Mesodermal cell (in vitro differentiated cells): ENCODE data around the gene TSPAN5.

Experiments used
- H3K27ac ChIP-seq: 2 replicates; pipeline ENCODE4 v1.7.0; 2013; ENCODE audit warnings: mild to moderate bottlenecking, low read depth, low read length, moderate library complexity; ENCODE audit not compliant: severe bottlenecking
- H3K36me3 ChIP-seq: 2 replicates; pipeline ENCODE4 v1.7.1; 2013; ENCODE audit warnings: mild to moderate bottlenecking, low read length, moderate library complexity; ENCODE audit not compliant: control insufficient read depth, insufficient read depth
- H3K4me1 ChIP-seq: one replicate; pipeline ENCODE4 v1.7.1; 2013; ENCODE audit warnings: mild to moderate bottlenecking, low read length; ENCODE audit not compliant: insufficient read depth, control insufficient read depth, poor library complexity, severe bottlenecking
- H3K4me3 ChIP-seq: 2 replicates; pipeline ENCODE4 v1.7.0; 2013; ENCODE audit warnings: low read length, control low read depth, mild to moderate bottlenecking; ENCODE audit not compliant: insufficient read depth, poor library complexity, severe bottlenecking; ENCODE audit errors: extremely low read depth
- H3K9me3 ChIP-seq: 2 replicates; pipeline ENCODE4 v1.7.1; 2013; ENCODE audit warnings: mild to moderate bottlenecking, low read length, moderate library complexity; ENCODE audit not compliant: control insufficient read depth
- WGBS, 2 experiments: methylation state at CpG; one replicate each; pipeline ENCODE4 v1.1.5; 2013; ENCODE audit warnings: missing lambda C conversion rate in 2 of 2; ENCODE audit not compliant: insufficient coverage in 2 of 2; 5-methylcytosine and 5-hydroxymethylcytosine counted together

The TSPAN5 gene

DNA sequence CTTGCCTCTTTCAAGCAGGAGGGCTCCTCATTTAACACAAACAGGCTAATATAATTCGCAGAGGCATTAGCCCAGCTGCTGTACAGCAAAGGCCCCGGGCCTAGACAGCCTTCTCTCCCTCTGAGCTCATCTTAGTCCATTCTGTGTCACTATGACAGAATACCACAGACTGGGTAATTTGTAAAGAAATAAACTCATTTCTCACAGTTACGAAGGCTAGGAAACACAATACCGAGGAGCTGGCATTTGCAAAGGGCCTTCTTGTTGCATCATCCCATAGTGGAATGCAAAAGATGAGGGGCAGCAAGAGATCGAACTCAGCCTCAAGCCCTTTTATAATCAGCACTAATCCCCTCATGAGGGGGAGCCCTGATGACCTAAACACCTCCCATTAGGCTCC lies 48.5 kb downstream of the TSPAN5 start:
- WGBS, 2 experiments: 89 to 100% methylated on average over 2 to 3 of the region's 5 CpGs
- Histone ChIP-seq H3K9me3 (no peaks in the 10 kb centered on the region), H3K4me1 (peaks cover 71% of the 10 kb centered on the region), H3K36me3 (peaks cover 5% of the 10 kb centered on the region), H3K27ac (peak overlapping the region; percentile 73), H3K4me3 (no peak overlapping the region)

- no peak overlapping the region for H3K27ac ChIP-seq
Measured at GRCh38 chr4:98608356-98608755, 50.1 kb downstream of the TSPAN5 start.

DNA sequence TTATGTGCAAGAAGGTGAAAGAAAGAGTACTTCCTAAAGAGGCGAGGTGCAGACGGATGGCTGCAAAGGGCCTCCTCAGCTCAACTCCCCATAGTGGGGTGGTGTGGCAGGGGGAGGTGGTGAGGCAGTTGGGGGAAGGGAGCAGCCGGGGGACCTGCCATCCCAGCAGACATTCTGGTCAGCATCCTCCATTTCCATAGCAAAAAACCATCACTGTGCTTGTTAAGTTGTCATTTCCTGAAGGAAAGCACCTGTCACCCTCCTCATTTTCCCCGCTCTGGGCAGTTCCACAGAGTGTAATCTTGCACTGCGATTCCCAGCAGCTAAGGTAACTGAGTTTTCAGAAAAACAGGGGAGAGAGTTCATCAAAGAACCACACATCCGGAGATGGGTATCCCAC lies 51.5 kb downstream of the TSPAN5 start:
- H3K4me1 ChIP-seq: peaks cover 57% of the 10 kb centered on the region

More at GRCh38 chr4:98608356-98608755, 50.1 kb downstream of the TSPAN5 start:
- Histone ChIP-seq H3K4me1 (peaks cover 69% of the 10 kb centered on the region), H3K4me3 (no peak overlapping the region), H3K9me3 (no peaks in the 10 kb centered on the region), H3K36me3 (peaks cover 5% of the 10 kb centered on the region)
- 90% methylated on average over 1 of the region's 5 CpGs; no CpG with 5 or more reads in 1 of the 2 experiments for WGBS, 2 experiments

DNA sequence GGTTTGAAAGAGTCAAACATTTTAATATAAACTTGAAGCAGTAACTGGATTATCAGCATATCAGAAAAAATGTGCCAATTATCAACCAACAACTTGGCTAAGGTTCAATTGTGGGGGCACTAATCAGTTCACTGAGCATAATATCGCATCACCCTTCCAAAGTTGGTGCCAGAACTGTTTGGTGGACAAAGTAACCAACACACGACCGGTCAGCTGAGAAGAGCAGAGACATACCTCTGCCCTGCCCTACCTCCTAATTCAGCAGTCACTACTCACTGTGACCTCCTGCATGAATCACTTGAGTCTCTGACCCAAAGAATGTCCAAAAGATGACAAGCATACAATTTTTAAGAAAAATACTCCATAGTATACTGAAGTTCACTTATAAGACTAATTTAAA lies 53.2 kb downstream of the TSPAN5 start:
- WGBS, 2 experiments: 94 to 100% methylated on average over 3 of the region's 3 CpGs
- peaks cover 49% of the 10 kb centered on the region for H3K4me1 ChIP-seq
- peaks cover 16% of the 10 kb centered on the region for H3K36me3 ChIP-seq
- peaks cover 5% of the 10 kb centered on the region for H3K9me3 ChIP-seq
- H3K27ac ChIP-seq: no peak overlapping the region
- no peak overlapping the region for H3K4me3 ChIP-seq

More for the DNA sequence above, 51.5 kb downstream of the TSPAN5 start:
- Histone ChIP-seq H3K36me3 (peaks cover 5% of the 10 kb centered on the region), H3K4me3 (no peak overlapping the region), H3K27ac (no peak overlapping the region), H3K9me3 (no peaks in the 10 kb centered on the region)
- WGBS, 2 experiments: 81 to 100% methylated on average over 2 to 4 of the region's 6 CpGs

DNA sequence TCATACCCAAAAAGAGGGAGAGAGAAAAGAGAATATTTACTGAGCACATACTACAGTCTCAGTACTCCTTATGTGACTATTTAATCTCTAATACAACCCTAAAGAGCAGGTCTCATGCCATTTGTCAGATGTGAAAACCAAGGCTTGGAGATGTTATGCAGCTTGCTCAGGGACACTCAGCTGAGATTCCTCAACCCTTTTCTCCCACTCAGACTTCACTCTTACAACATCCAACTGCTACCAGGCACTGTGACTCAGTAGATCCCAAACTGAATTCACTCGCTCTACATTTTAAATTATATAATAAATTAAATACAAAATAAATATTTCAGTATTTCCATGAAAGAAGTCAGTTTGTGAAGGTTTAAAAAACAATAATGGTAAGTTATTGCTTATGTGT lies 53.7 kb downstream of the TSPAN5 start:
- peaks cover 44% of the 10 kb centered on the region for H3K4me1 ChIP-seq
- no peak overlapping the region for H3K27ac ChIP-seq
- no peak overlapping the region for H3K4me3 ChIP-seq
- peaks cover 21% of the 10 kb centered on the region for H3K36me3 ChIP-seq
- no CpG with 5 or more reads among the region's 1 CpG for WGBS, 2 experiments
- H3K9me3 ChIP-seq: peaks cover 10% of the 10 kb centered on the region

- WGBS, 2 experiments: 77 to 85% methylated on average over 7 of the region's 10 CpGs
- Histone ChIP-seq H3K36me3 (peaks cover 22% of the 10 kb centered on the region), H3K9me3 (peaks cover 15% of the 10 kb centered on the region), H3K4me1 (peaks cover 36% of the 10 kb centered on the region), H3K4me3 (no peak overlapping the region), H3K27ac (peak overlapping the region; percentile 19)
Measured at GRCh38 chr4:98603683-98604521, 54.5 kb downstream of the TSPAN5 start.

- Histone ChIP-seq H3K27ac (no peak overlapping the region), H3K9me3 (peaks cover 15% of the 10 kb centered on the region), H3K36me3 (peaks cover 21% of the 10 kb centered on the region), H3K4me3 (no peak overlapping the region), H3K4me1 (peaks cover 23% of the 10 kb centered on the region)
- no CpG with 5 or more reads among the region's 1 CpG for WGBS, 2 experiments
Measured at GRCh38 chr4:98602270-98602669, 56.1 kb downstream of the TSPAN5 start.

- Histone ChIP-seq H3K4me3 (no peak overlapping the region), H3K9me3 (peaks cover 15% of the 10 kb centered on the region), H3K27ac (no peak overlapping the region), H3K36me3 (peaks cover 16% of the 10 kb centered on the region), H3K4me1 (peaks cover 19% of the 10 kb centered on the region)
- no CpG with 5 or more reads among the region's 3 CpGs for WGBS, 2 experiments
Measured at GRCh38 chr4:98601708-98602107, 56.7 kb downstream of the TSPAN5 start.

DNA sequence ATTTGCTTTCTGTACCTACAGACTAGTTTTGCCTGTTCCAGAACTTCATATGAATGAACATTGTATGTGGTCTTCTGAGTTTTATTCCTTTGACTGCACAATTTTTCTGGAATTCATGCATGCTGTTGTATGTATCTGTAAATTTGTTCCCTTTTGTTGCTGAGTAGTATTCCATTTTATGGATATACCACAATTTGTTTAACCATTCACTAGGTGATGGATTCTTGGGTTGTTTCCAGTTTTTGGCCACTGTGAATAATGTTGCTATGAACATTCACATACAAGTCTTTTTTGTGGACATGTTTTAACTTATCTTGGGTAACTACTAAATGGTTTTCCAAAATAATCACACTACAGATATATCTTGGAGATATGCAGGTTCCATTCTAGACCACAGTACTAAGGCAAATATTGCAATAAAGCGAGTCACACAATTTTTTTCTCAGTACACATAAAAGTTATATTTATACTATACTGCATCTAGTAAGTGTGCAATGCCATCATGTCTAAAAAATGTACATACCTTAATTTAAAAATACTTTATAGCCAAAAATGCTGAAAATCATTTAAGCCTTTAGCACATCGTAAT lies 58.7 kb downstream of the TSPAN5 start:
- Histone ChIP-seq H3K9me3 (peaks cover 15% of the 10 kb centered on the region), H3K4me1 (peaks cover 13% of the 10 kb centered on the region), H3K27ac (no peak overlapping the region), H3K36me3 (peaks cover 16% of the 10 kb centered on the region), H3K4me3 (no peak overlapping the region)
- 83% methylated on average over 1 of the region's 2 CpGs; no CpG with 5 or more reads in 1 of the 2 experiments for WGBS, 2 experiments

DNA sequence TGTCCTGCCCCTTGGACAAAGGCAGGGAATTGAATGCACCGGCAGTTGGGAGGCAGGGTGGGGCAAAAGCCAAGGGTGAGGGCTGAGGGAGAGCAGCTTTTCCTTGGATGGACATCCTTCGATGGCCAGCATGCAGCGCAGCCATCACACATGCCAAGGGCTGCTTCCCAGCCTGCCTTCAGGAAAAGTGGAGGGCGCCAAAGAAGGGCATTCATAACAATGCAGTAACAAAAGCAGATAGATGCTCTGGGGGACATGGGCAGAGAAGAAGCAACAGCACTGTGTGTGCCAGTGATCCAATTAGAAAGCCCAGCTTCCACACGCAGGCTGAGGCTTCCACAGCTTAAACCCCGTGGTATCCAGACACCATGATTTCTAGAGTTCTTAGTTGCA lies 71.5 kb downstream of the TSPAN5 start:
- Histone ChIP-seq H3K36me3 (peaks cover 7% of the 10 kb centered on the region), H3K9me3 (no peaks in the 10 kb centered on the region), H3K27ac (no peak overlapping the region), H3K4me3 (no peak overlapping the region), H3K4me1 (no peaks in the 10 kb centered on the region)
- WGBS, 2 experiments: 91 to 97% methylated on average over 5 to 6 of the region's 6 CpGs
